PC-9 (cell line): ENCODE results near the gene RPTOR. TPM values are rescaled to one million over a fixed set of nuclear protein-coding genes. Genes with fewer than 3 reads are reported as not detected.

Source experiments
- BruUV-seq: library from RNA; stranded (reverse); fragments of 400-500 nt; replicated peaks from 2 replicates; lab custom pipeline; 2021; lab: Mats Ljungman, UMichigan
- CTCF ChIA-PET: fragments of 300-600 bp; sonication (Branson Sonifier 250); formaldehyde crosslinking; loops from one replicate; lab custom pipeline; 2022; ENCODE audit warnings: antibody characterized with exemption; lab: Charles Lee
- POLR2A ChIA-PET: fragments of 300-600 bp; sonication (Branson Sonifier 250); formaldehyde crosslinking; loops from one replicate; lab custom pipeline; 2022; ENCODE audit warnings: antibody characterized with exemption; ENCODE audit not compliant: unreplicated experiment; lab: Charles Lee
- DNase-seq, 2 experiments: peaks; one replicate each; pipeline versions ENCODE4 v3.0.0 to v3.0.0-alpha.2; 2015 to 2022; ENCODE audit warnings: mixed read lengths in 1 of 2
- H2AFZ ChIP-seq: fragments of 200-600 bp; sonication (generic); 2 replicates; pipeline ENCODE4 v1.8.1; 2017; ENCODE audit warnings: antibody characterized with exemption
- H3F3A ChIP-seq: fragments of 200-600 bp; sonication (generic); 2 replicates; pipeline ENCODE4 v1.8.1; 2017; ENCODE audit warnings: antibody characterized with exemption, mild to moderate bottlenecking, low read depth; ENCODE audit not compliant: insufficient read depth
- H3K27ac ChIP-seq: fragments of 200-600 bp; sonication (generic); 2 replicates; pipeline ENCODE4 v1.6.1; 2016; ENCODE audit warnings: mixed run types
- H3K27me3 ChIP-seq: fragments of 200-600 bp; sonication (generic); 2 replicates; pipeline ENCODE4 v1.6.1; 2016; ENCODE audit warnings: low read depth, mixed run types; ENCODE audit not compliant: insufficient read depth
- H3K36me3 ChIP-seq: fragments of 200-600 bp; sonication (generic); 2 replicates; pipeline ENCODE4 v1.6.1; 2016; ENCODE audit warnings: low read depth, mixed run types
- H3K4me1 ChIP-seq: fragments of 200-600 bp; sonication (generic); replicated peaks from 2 replicates; pipeline ENCODE4 v1.6.1; 2016; ENCODE audit warnings: mixed run types; ENCODE audit not compliant: insufficient read depth
- H3K4me2 ChIP-seq: fragments of 200-600 bp; sonication (generic); 2 replicates; pipeline ENCODE4 v1.6.1; 2017; ENCODE audit warnings: mixed run types
- H3K4me3 ChIP-seq: fragments of 200-600 bp; sonication (generic); 2 replicates; pipeline ENCODE4 v1.6.1; 2016; ENCODE audit warnings: mixed run types
- H3K79me2 ChIP-seq: fragments of 200-600 bp; sonication (generic); 2 replicates; pipeline ENCODE4 v1.6.1; 2017; ENCODE audit warnings: low read depth, mixed run types
- H3K9me2 ChIP-seq: fragments of 200-600 bp; sonication (generic); 2 replicates; pipeline ENCODE4 v1.8.1; 2017; ENCODE audit warnings: mild to moderate bottlenecking; ENCODE audit not compliant: insufficient read depth
- H3K9me3 ChIP-seq: fragments of 200-600 bp; sonication (generic); 2 replicates; pipeline ENCODE4 v1.8.1; 2016; ENCODE audit warnings: low read depth; ENCODE audit not compliant: insufficient read depth
- H4K20me1 ChIP-seq: fragments of 200-600 bp; sonication (generic); 2 replicates; pipeline ENCODE4 v1.8.1; 2017; ENCODE audit not compliant: insufficient read depth
- CTCF ChIP-seq: fragments of 200-600 bp; sonication (generic); conservative IDR thresholded peaks from 2 replicates; pipeline ENCODE4 v1.6.1; 2017; ENCODE audit warnings: mixed run types, antibody characterized with exemption, mild to moderate bottlenecking, moderate library complexity
- EZH2 ChIP-seq: fragments of 200-600 bp; sonication (generic); IDR thresholded peaks from 2 replicates; pipeline ENCODE4 v1.8.0; 2017; ENCODE audit warnings: antibody characterized with exemption, low read depth
- intact Hi-C: fragments of 100-400 bp; cut with micrococcal nuclease; formaldehyde crosslinking; loops from one replicate; pipeline ENCODE4 v1.10.0; 2022; ENCODE audit not compliant: unreplicated experiment
- total RNA-seq: library from RNA; stranded (reverse); gene quantifications from 2 replicates; pipeline ENCODE4 v1.2.3, GENCODE V29; 2021

The RPTOR gene
- total RNA-seq, 1 experiment from 2014 or later = 50.8 TPM

GRCh38 chr17:80565343-80566053 is 20.9 kb downstream of the RPTOR start:
- H3K27ac ChIP-seq = no peak overlapping the region
- CTCF ChIA-PET = no interaction called here
- no TSS peak for BruUV-seq

GRCh38 chr17:80566054-80566400 is 21.4 kb downstream of the RPTOR start:
- TF ChIP-seq CTCF (no peak), EZH2 (no peak)
- CTCF ChIA-PET = no interaction called here
- H3K79me2 ChIP-seq = peaks cover 33% of the 10 kb centered on the region

More at GRCh38 chr17:80565343-80566053, 20.9 kb downstream of the RPTOR start:
- no peak overlapping the region for H2AFZ ChIP-seq
- intact Hi-C loops = no loop called here
- no peak overlapping the region for H3K4me2 ChIP-seq
- H3K4me3 ChIP-seq = no peak overlapping the region
- no peaks in the 10 kb centered on the region for H3K27me3 ChIP-seq
- H3K4me1 ChIP-seq = no peaks in the 10 kb centered on the region
- H3F3A ChIP-seq = no peaks in the 10 kb centered on the region
- H3K36me3 ChIP-seq = no peaks in the 10 kb centered on the region
- TF ChIP-seq EZH2 (no peak), CTCF (no peak)
- no peaks in the 10 kb centered on the region for H3K9me2 ChIP-seq
- H3K79me2 ChIP-seq = peaks cover 33% of the 10 kb centered on the region
- no peaks in the 10 kb centered on the region for H3K9me3 ChIP-seq
- DNase-seq = no peak
- POLR2A ChIA-PET = no interaction called here
- H4K20me1 ChIP-seq = peaks cover 22% of the 10 kb centered on the region

GRCh38 chr17:80568246-80568645 is 23.6 kb downstream of the RPTOR start:
- TF ChIP-seq EZH2 = no peak
- TF ChIP-seq CTCF = no peak
- Histone ChIP-seq H3K79me2 (peaks cover 38% of the 10 kb centered on the region), H3K4me2 (no peak overlapping the region), H3K9me2 (no peaks in the 10 kb centered on the region), H3K27ac (no peak overlapping the region), H2AFZ (no peak overlapping the region), H3K27me3 (no peaks in the 10 kb centered on the region), H3F3A (no peaks in the 10 kb centered on the region), H3K9me3 (no peaks in the 10 kb centered on the region), H3K36me3 (no peaks in the 10 kb centered on the region), H3K4me1 (no peaks in the 10 kb centered on the region), H4K20me1 (peaks cover 31% of the 10 kb centered on the region), H3K4me3 (no peak overlapping the region)
- BruUV-seq = no TSS peak
- POLR2A ChIA-PET = no interaction called here
- intact Hi-C loops = no loop called here
- DNase-seq = no peak
- CTCF ChIA-PET = interaction anchor here (0.6 kb wide), 1 partner anchor 207 kb away, joined by 3 read pairs; no protein-coding TSS in a partner anchor

More at GRCh38 chr17:80566054-80566400, 21.4 kb downstream of the RPTOR start:
- Histone ChIP-seq H3K36me3 (no peaks in the 10 kb centered on the region), H3K9me3 (no peaks in the 10 kb centered on the region), H3K4me2 (no peak overlapping the region), H2AFZ (no peak overlapping the region), H3K9me2 (no peaks in the 10 kb centered on the region), H3F3A (no peaks in the 10 kb centered on the region), H3K27ac (no peak overlapping the region), H3K4me3 (no peak overlapping the region), H4K20me1 (peaks cover 22% of the 10 kb centered on the region), H3K4me1 (no peaks in the 10 kb centered on the region), H3K27me3 (no peaks in the 10 kb centered on the region)
- intact Hi-C loops = no loop called here
- DNase-seq = no peak
- no TSS peak for BruUV-seq
- POLR2A ChIA-PET = no interaction called here
